Neural cell (in vitro differentiated cells): ENCODE data around the gene HOXA1. TPM values are rescaled to one million over a fixed set of nuclear protein-coding genes. Genes with fewer than 3 reads are reported as not detected.
A peak's percentile ranks its signal among the peaks of the same experiment; 100 is the strongest.

Experiments used
- H2AFZ ChIP-seq: fragments of 200-600, 300-800 bp; sonication (generic), shearing (Covaris generic); 2 replicates; pipeline ENCODE4 v1.6.0; 2014; ENCODE audit warnings: low read depth, mild to moderate bottlenecking, antibody characterized with exemption, low read length, moderate library complexity
- H3F3A ChIP-seq: fragments of 200-600 bp; shearing (Covaris generic); 2 replicates; pipeline ENCODE4 v1.6.1; 2016; ENCODE audit warnings: mild to moderate bottlenecking, moderate library complexity, mixed read lengths, antibody characterized with exemption, low read length; ENCODE audit not compliant: insufficient read depth, poor library complexity, severe bottlenecking
- H3K27ac ChIP-seq: fragments of 200-600, 300-800 bp; sonication (generic), shearing (Covaris generic); 2 replicates; pipeline ENCODE4 v1.5.1; 2014; ENCODE audit warnings: mild to moderate bottlenecking, low read length, moderate library complexity
- H3K27me3 ChIP-seq: fragments of 300-800, 200-600 bp; sonication (generic), shearing (Covaris generic); 2 replicates; pipeline ENCODE4 v1.6.0; 2014; ENCODE audit warnings: mild to moderate bottlenecking, low read depth, low read length, moderate library complexity; ENCODE audit not compliant: insufficient read depth
- H3K36me3 ChIP-seq: fragments of 300-800, 200-600 bp; sonication (generic), shearing (Covaris generic); 2 replicates; pipeline ENCODE4 v1.5.1; 2014; ENCODE audit warnings: mild to moderate bottlenecking, antibody characterized with exemption, low read length, moderate library complexity; ENCODE audit not compliant: insufficient read depth
- H3K4me2 ChIP-seq: fragments of 300-800, 200-600 bp; sonication (generic), shearing (Covaris generic); 2 replicates; pipeline ENCODE4 v1.6.0; 2014; ENCODE audit warnings: mild to moderate bottlenecking, low read length
- H3K4me3 ChIP-seq: fragments of 300-800, 200-600 bp; sonication (generic), shearing (Covaris generic); 2 replicates; pipeline ENCODE4 v1.5.1; 2014; ENCODE audit warnings: mild to moderate bottlenecking, low read length, moderate library complexity
- H3K79me2 ChIP-seq: fragments of 200-600 bp; shearing (Covaris generic); replicated peaks from 2 replicates; pipeline ENCODE4 v1.6.0; 2014; ENCODE audit warnings: mild to moderate bottlenecking, low read length, moderate library complexity; ENCODE audit not compliant: insufficient read depth
- H3K9ac ChIP-seq: fragments of 300-800, 200-600 bp; sonication (generic), shearing (Covaris generic); 2 replicates; pipeline ENCODE4 v1.6.1; 2016; ENCODE audit warnings: mild to moderate bottlenecking, low read length, mixed read lengths
- H3K9me2 ChIP-seq: fragments of 200-600 bp; shearing (Covaris generic); 2 replicates; pipeline ENCODE4 v1.6.1; 2016; ENCODE audit warnings: mild to moderate bottlenecking, low read length, mixed read lengths; ENCODE audit not compliant: insufficient read depth
- H3K9me3 ChIP-seq: fragments of 200-600, 300-800 bp; sonication (generic), shearing (Covaris generic); 2 replicates; pipeline ENCODE4 v1.6.1; 2016; ENCODE audit warnings: mild to moderate bottlenecking, mixed run types, low read length, moderate library complexity, mixed read lengths
- H4K20me1 ChIP-seq: fragments of 200-600 bp; shearing (Covaris generic); 2 replicates; pipeline ENCODE4 v1.6.1; 2016; ENCODE audit warnings: mild to moderate bottlenecking, mixed run types; ENCODE audit not compliant: insufficient read depth
- CTCF ChIP-seq: fragments of 450-650 bp; IDR thresholded peaks from 2 replicates; pipeline ENCODE4 v1.5.1; 2014; ENCODE audit warnings: antibody characterized with exemption, mild to moderate bottlenecking, moderate library complexity; ENCODE audit not compliant: poor library complexity, severe bottlenecking
- EP300 ChIP-seq: fragments of 450-650 bp; conservative IDR thresholded peaks from 2 replicates; pipeline ENCODE4 v1.6.1; 2014; ENCODE audit warnings: antibody characterized with exemption, mild to moderate bottlenecking, moderate library complexity; ENCODE audit not compliant: poor library complexity, severe bottlenecking
- EZH2 ChIP-seq: fragments of 200-600, 300-800 bp; shearing (Covaris generic), sonication (generic); IDR thresholded peaks from 2 replicates; pipeline ENCODE4 v1.6.1; 2014; ENCODE audit warnings: antibody characterized with exemption, low read length, borderline replicate concordance, mild to moderate bottlenecking; ENCODE audit not compliant: insufficient read depth, poor library complexity, severe bottlenecking
- MXI1 ChIP-seq: fragments of 450-650 bp; conservative IDR thresholded peaks from 2 replicates; pipeline ENCODE4 v1.6.1; 2014; ENCODE audit warnings: antibody characterized with exemption, mild to moderate bottlenecking; ENCODE audit not compliant: poor library complexity, severe bottlenecking
- POLR2AphosphoS5 ChIP-seq: IDR thresholded peaks from 2 replicates; pipeline ENCODE4 v1.6.1; 2012
- RAD21 ChIP-seq: fragments of 450-650 bp; conservative IDR thresholded peaks from 2 replicates; pipeline ENCODE4 v1.6.1; 2014; ENCODE audit warnings: antibody characterized with exemption, mild to moderate bottlenecking, moderate library complexity
- REST ChIP-seq: IDR thresholded peaks from 2 replicates; pipeline ENCODE4 v1.6.1; 2012; ENCODE audit warnings: borderline replicate concordance
- SMC3 ChIP-seq: fragments of 450-650 bp; conservative IDR thresholded peaks from 2 replicates; pipeline ENCODE4 v1.6.1; 2014; ENCODE audit warnings: antibody characterized with exemption, mild to moderate bottlenecking, moderate library complexity; ENCODE audit not compliant: poor library complexity
- polyA plus RNA-seq: library from polyadenylated mRNA; depleted of rRNA; stranded (reverse); fragments of >200 nt; gene quantifications from 2 replicates; pipeline ENCODE4 v1.2.3, GENCODE V29; 2014

Gene HOXA1
- polyA plus RNA-seq, 1 donor from 2014 or later, result not detected

- Histone ChIP-seq H3K9me3 (peaks cover 16% of the 10 kb centered on the region), H3K27me3 (peaks cover 98% of the 10 kb centered on the region), H3K4me3 (peak overlapping the region; percentile 62), H2AFZ (no peak overlapping the region), H3K9ac (no peak overlapping the region), H3K4me2 (no peak overlapping the region), H3K9me2 (no peaks in the 10 kb centered on the region), H3K36me3 (no peaks in the 10 kb centered on the region), H3F3A (no peaks in the 10 kb centered on the region), H3K79me2 (no peaks in the 10 kb centered on the region), H3K27ac (no peak overlapping the region), H4K20me1 (no peaks in the 10 kb centered on the region)
- TF ChIP-seq REST, result no peak
- TF ChIP-seq EP300, result no peak
- no peak for TF ChIP-seq EZH2
- TF ChIP-seq RAD21, result no peak
- TF ChIP-seq MXI1, result no peak
- no peak for TF ChIP-seq SMC3
- no peak for TF ChIP-seq POLR2AphosphoS5
- TF ChIP-seq CTCF, result no peak
Observed at GRCh38 chr7:27131390-27131819, 35.6 kb upstream of the HOXA1 start.

- H3K4me2 ChIP-seq, result no peak within 1 kb of the TSS
- no peak within 1 kb of the TSS for H2AFZ ChIP-seq
- H3K27ac ChIP-seq, result no peak within 1 kb of the TSS
- H3F3A ChIP-seq, result no peaks in the 10 kb centered on the region
- H3K9me2 ChIP-seq, result no peaks in the 10 kb centered on the region
- no peaks in the 10 kb centered on the region for H3K79me2 ChIP-seq
- peak within 1 kb of the TSS; percentile 62 for H3K4me3 ChIP-seq
- H3K27me3 ChIP-seq, result peaks cover 98% of the 10 kb centered on the region
- no peaks in the 10 kb centered on the region for H4K20me1 ChIP-seq
- H3K9ac ChIP-seq, result no peak within 1 kb of the TSS
- TF ChIP-seq POLR2AphosphoS5 (no peak), MXI1 (no peak), SMC3 (no peak), EZH2 (peak; percentile 45)
- no peaks in the 10 kb centered on the region for H3K36me3 ChIP-seq
- H3K9me3 ChIP-seq, result peaks cover 16% of the 10 kb centered on the region
Observed at GRCh38 chr7:27130540-27131389, 35.0 kb upstream of the HOXA1 start, which contains the start of gene HOXA4. Gene HOXA4 (minus strand): TSS chr7:27130757. CDS start chr7:27130733, 24 bp downstream.
